ENCODE results near the gene TMEM125.

DNA sequence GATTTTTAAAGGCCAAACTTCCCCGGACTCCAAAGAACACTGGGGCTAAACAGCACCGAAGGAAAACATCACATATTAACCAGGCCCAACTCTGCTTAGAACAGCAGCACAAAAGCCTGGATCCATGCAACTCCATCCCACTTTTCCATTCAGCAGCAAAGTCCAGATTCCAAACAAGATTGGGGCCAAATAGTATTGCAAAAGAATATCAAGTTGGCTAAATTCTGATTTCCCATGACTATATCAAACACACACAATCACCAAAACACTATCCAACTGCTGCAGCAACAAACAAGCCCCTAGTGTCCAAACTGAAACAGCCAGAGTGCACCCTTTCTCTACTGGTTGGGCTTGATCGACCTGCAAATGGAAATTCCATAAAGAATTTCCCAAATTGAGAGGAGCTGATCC lies 19.4 kb upstream of the TMEM125 start:
- TF ChIP-seq CTCF (IDR thresholded peaks at IDR 0.05; ENCODE audit: low read depth, low read length, poor library complexity, severe bottlenecking) (no peak), EZH2phosphoT487 (IDR thresholded peaks at IDR 0.05; ENCODE audit: borderline replicate concordance, low read length) (no peak)
